Coronary artery (tissue), 2 donors: ENCODE results near the gene CAPN9.
"Not testable (repeated sequence)": the region's sequence is repeated elsewhere in the genome, so short reads cannot be mapped to it uniquely, and the experiment has no call there.

Experiments
- DNase-seq: peaks from one replicate; pipeline ENCODE4 v3.0.0-alpha.2; 2017; ENCODE audit warnings: low spot score
- H3K27ac ChIP-seq, 2 donors: fragments of 200-600 bp; sonication (generic); one replicate each; pipeline ENCODE4 v1.5.1; 2016 to 2019
- H3K4me3 ChIP-seq: fragments of 200-600 bp; sonication (generic); 2 replicates; pipeline ENCODE4 v1.5.1; 2016; ENCODE audit warnings: mild to moderate bottlenecking, moderate library complexity
- TF ChIP-seq, protein P1 (sequence below): fragments of 200-600 bp; sonication (generic); IDR thresholded peaks from one replicate; pipeline ENCODE4 v1.5.1; 2019; ENCODE audit warnings: antibody characterized with exemption

CAPN9 gene

DNA sequence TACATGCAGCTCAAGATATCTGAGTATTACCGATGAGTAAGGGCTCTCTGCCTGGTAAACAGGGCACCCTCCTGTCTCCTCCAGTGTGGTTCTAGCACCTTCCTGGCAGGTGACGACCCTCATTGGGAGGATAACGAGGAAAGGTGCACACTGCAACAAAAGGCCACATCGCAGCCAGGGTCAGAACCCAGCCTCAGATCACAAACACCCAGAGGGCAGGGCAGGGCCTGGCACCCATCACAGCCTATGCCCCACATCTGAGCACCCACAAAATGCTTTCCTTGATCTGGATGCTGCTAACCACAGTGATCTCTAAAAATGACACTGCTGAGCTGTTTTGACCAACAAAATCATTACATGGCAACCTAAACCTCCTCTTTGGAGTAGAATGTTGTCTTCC is 97.4 kb downstream of the CAPN9 start:
- no peak overlapping the region for H3K4me3 ChIP-seq
- TF ChIP-seq, protein P1, sequence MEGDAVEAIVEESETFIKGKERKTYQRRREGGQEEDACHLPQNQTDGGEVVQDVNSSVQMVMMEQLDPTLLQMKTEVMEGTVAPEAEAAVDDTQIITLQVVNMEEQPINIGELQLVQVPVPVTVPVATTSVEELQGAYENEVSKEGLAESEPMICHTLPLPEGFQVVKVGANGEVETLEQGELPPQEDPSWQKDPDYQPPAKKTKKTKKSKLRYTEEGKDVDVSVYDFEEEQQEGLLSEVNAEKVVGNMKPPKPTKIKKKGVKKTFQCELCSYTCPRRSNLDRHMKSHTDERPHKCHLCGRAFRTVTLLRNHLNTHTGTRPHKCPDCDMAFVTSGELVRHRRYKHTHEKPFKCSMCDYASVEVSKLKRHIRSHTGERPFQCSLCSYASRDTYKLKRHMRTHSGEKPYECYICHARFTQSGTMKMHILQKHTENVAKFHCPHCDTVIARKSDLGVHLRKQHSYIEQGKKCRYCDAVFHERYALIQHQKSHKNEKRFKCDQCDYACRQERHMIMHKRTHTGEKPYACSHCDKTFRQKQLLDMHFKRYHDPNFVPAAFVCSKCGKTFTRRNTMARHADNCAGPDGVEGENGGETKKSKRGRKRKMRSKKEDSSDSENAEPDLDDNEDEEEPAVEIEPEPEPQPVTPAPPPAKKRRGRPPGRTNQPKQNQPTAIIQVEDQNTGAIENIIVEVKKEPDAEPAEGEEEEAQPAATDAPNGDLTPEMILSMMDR = no peak
- no peak for DNase-seq
- peak overlapping the region; percentile 35 to 78 for H3K27ac ChIP-seq

DNA sequence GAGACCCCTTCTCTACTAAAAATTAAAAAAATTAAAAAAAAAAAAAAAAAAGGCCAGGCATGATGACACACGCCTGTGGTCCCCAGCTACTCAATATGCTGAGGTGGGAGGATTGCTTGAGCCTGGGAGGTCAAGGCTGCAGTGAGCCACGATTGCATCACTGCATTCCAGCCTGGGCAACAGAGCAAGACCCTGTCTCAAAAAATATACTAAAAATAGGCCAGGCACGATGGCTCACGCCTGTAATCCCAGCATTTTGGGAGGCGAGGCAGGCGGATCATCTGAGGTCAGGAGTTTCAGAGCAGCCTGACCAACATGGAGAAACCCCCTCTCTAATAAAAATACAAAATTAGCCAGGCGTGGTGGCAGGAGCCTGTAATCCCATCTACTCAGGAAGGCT is 98.0 kb downstream of the CAPN9 start:
- not testable (repeated sequence) for H3K4me3 ChIP-seq, DNase-seq
- H3K27ac ChIP-seq = peak overlapping the region; percentile 42 to 57

DNA sequence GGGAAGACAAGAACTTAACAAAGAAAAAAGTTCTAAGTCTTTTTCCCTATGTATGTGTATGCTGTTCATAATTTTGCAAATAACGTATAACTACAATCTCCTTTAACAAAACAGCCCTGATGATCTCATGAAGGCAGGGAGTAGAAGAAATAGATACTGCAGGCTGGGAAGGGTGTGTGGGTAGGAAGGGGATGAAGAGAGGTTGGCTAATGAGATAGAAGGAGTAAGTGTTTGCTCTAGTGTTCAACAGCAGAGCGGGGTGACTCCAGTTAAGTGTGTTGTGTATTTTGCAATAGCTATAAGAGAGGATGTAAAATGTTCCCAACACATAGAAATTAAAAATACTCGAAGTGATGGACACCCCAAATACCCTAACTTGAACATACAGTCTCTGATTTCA is 101.0 kb downstream of the CAPN9 start:
- Histone ChIP-seq H3K27ac (peak overlapping the region; percentile 95 to 96), H3K4me3 (no peak overlapping the region)
- TF ChIP-seq, protein P1 = no peak
- no peak for DNase-seq

DNA sequence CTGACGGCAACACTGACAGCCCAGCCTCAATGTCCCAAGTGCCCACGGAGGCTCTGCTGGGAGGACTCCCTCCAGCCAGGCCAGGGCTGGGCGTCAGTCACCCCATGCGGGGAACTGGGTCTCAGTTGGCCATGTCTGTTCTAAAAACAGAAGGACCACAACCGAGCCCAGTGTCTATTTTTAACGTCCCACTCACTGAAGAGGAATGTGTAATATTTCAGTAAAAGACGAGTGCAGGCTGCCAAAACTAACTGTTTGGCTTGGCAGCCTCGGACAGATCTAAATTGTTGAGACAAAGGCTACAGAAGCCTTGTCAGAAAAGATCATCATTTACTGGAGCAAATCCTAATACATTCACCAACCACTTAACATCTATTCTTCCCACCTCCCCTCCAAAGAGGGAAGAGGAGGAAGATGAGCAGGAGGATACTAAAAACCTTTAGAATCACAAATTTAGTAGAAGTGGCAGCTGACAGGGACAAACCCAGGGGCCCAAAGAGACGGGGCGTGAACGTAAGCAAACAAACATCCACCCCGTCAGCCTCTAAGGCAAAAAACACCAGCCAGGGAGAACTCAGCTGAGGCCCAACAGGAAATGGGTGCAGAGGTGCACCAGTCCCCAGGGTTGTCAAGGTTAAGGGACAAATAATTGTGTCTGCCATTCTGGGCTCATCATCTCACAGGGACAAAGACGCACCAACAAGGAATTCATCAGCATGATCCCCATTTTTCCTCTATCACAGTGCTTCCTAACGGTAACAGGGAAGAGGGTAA is 102.5 kb downstream of the CAPN9 start:
- H3K4me3 ChIP-seq = peak overlapping the region; percentile 36
- TF ChIP-seq, protein P1 = no peak
- peak; percentile 90 for DNase-seq
- peak overlapping the region; percentile 95 to 96 for H3K27ac ChIP-seq

DNA sequence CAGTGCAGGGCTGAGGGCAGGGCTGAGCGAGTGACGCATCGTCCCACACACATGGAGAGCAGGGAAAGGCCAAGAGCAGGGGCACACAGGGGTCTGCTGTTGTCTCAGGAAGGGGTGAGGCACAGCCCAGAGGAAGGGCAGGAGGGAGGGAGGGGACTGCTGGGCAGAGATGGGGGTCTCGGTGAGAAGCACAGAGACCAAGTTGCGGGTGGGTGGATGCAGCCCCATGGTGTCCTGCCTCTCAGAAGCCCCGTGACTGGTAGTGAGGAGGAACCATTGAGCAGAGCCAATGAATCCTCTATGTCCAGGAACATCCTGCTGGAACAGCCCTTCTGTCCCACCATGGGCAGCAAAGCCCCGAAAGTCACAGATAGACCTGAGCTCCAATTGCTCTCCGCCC is 103.4 kb downstream of the CAPN9 start:
- TF ChIP-seq, protein P1 = no peak
- Histone ChIP-seq H3K4me3 (peak overlapping the region; percentile 13), H3K27ac (peak overlapping the region; percentile 95 to 96)
- no peak for DNase-seq

DNA sequence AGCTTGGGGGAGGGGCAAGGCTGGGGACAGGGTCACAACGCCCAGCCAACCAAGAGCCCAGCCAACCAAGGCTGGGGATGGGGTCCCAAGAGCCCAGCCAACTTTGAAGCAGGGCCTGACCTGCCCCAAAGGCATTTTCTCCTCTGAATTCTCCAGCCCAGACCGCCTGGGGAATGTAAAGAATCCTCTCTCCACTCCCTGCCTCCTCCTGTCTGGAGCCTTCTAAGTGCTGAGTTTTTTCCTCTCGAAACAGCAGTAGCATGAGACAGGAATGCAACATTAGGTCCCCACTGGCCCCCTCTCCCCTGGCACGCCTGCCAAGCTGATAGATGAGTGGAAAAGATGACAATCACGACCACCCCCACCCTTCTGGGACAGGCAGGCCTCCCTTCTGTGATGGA is 104.1 kb downstream of the CAPN9 start:
- DNase-seq = no peak
- Histone ChIP-seq H3K27ac (peak overlapping the region; percentile 95 to 96), H3K4me3 (peak overlapping the region; percentile 13)
- TF ChIP-seq, protein P1 = no peak
